HFFc6 (cell line): ENCODE measurements around the gene ABCC5. TPM values are rescaled to one million over a fixed set of nuclear protein-coding genes. Genes with fewer than 3 reads are reported as not detected.

ENCODE experiments used
- DNase-seq: peaks from one replicate; pipeline ENCODE4 v3.0.0-alpha.2; 2018
- H3K27ac Mint-ChIP-seq: 2 replicates; pipeline ENCODE4 v1.8.0; 2020; ENCODE audit warnings: mild to moderate bottlenecking, mixed read lengths
- H3K27me3 Mint-ChIP-seq: 2 replicates; pipeline ENCODE4 v1.8.0; 2021; ENCODE audit warnings: mild to moderate bottlenecking, moderate library complexity, mixed read lengths; ENCODE audit not compliant: insufficient read depth
- H3K36me3 Mint-ChIP-seq: 2 replicates; pipeline ENCODE4 v1.8.0; 2021; ENCODE audit warnings: low read depth, mixed read lengths
- H3K4me1 Mint-ChIP-seq: 2 replicates; pipeline ENCODE4 v1.8.0; 2020; ENCODE audit warnings: low read depth, mixed read lengths
- H3K4me3 Mint-ChIP-seq: 2 replicates; pipeline ENCODE4 v1.8.0; 2020; ENCODE audit warnings: mild to moderate bottlenecking, moderate library complexity, mixed read lengths
- H3K9me3 Mint-ChIP-seq: 2 replicates; pipeline ENCODE4 v1.8.0; 2020; ENCODE audit warnings: mild to moderate bottlenecking, mixed read lengths
- total RNA-seq, 6 experiments: library from RNA; stranded (reverse); fragmentation: NEBNext Ultra II Directional; extraction: Animal tissue kit (Norgen Biotek cat#: 25700); gene quantifications; 2 replicates in 1 of 6; 3 replicates in 5 of 6; pipeline ENCODE4 v1.2.3, GENCODE V29; 2021
- TF ChIP-seq, protein P1 (sequence below): fragments of 200-600 bp; sonication (generic); IDR thresholded peaks from 2 replicates; pipeline ENCODE4 v1.5.0; 2021; ENCODE audit warnings: antibody characterized with exemption, mild to moderate bottlenecking

ABCC5 gene
- total RNA-seq, 6 experiments from 2014 or later = 16.6 to 19.6 (median 17.4) TPM

DNA sequence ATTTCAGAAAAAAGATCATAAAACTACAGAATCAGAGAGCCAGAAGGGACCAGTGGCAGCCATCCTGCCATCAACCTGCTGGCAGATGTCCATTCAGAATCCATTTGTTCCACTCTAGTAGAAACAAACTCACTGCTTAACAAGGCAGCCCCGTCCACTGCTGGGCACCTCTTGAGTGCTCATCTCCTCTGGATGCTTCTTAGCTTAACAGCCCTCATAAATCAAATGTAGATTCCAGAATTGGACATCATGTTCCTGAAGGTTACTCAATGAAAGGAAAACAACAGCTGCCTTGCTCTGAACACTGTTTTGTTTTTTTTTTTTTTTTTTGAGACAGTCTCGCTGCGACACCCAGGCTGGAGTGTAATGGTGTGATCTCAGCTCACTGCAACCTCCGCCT is 37.3 kb downstream of the ABCC5 start:
- Mint-ChIP-seq H3K27me3 (no peaks in the 10 kb centered on the region; the same call in 1 of the 2 replicates), H3K4me3 (no peak overlapping the region), H3K36me3 (peaks cover 48% of the 10 kb centered on the region), H3K9me3 (no peaks in the 10 kb centered on the region), H3K27ac (no peak overlapping the region; the same call in 1 of the 2 replicates), H3K4me1 (peaks cover 26% of the 10 kb centered on the region)
- DNase-seq = no peak
- TF ChIP-seq, protein P1, sequence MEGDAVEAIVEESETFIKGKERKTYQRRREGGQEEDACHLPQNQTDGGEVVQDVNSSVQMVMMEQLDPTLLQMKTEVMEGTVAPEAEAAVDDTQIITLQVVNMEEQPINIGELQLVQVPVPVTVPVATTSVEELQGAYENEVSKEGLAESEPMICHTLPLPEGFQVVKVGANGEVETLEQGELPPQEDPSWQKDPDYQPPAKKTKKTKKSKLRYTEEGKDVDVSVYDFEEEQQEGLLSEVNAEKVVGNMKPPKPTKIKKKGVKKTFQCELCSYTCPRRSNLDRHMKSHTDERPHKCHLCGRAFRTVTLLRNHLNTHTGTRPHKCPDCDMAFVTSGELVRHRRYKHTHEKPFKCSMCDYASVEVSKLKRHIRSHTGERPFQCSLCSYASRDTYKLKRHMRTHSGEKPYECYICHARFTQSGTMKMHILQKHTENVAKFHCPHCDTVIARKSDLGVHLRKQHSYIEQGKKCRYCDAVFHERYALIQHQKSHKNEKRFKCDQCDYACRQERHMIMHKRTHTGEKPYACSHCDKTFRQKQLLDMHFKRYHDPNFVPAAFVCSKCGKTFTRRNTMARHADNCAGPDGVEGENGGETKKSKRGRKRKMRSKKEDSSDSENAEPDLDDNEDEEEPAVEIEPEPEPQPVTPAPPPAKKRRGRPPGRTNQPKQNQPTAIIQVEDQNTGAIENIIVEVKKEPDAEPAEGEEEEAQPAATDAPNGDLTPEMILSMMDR = no peak

DNA sequence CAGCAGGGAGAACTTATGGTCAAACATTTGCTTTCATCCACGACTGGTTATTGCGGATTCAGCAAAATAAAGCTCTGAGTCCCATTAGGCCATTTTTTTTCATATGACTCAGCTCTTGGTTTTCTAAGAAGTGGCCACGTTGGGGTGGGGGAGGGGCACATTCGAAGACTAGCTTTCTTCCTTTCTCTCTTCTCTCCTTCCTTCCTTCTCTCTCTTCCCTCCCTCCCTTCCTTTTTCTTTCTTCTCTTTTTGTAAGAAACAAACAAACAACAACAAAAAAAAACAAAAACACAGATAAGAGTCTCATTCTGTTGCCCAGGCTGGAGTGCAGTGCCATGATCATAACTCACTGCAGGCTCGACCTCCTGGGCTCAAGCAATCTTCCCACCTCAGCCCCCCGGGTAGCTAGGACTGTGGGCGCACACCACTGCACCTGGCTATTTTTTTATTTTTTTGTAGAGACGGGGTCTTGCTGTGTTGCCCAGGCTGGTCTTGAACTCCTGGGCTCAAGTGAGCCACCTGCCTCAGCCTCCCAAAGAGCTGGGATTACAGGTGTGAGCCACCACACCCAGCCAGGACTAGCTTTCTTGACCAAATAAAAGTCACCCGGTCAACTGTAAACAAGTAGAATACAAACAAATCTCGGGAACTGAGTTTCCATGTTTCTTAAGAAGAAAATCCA is 41.6 kb downstream of the ABCC5 start:
- Mint-ChIP-seq H3K27ac (no peak overlapping the region), H3K4me1 (peaks cover 16% of the 10 kb centered on the region), H3K36me3 (peaks cover 52% of the 10 kb centered on the region), H3K4me3 (no peak overlapping the region), H3K9me3 (no peaks in the 10 kb centered on the region), H3K27me3 (peaks cover 3% of the 10 kb centered on the region)
- DNase-seq = no peak
- TF ChIP-seq, protein P1 = no peak

DNA sequence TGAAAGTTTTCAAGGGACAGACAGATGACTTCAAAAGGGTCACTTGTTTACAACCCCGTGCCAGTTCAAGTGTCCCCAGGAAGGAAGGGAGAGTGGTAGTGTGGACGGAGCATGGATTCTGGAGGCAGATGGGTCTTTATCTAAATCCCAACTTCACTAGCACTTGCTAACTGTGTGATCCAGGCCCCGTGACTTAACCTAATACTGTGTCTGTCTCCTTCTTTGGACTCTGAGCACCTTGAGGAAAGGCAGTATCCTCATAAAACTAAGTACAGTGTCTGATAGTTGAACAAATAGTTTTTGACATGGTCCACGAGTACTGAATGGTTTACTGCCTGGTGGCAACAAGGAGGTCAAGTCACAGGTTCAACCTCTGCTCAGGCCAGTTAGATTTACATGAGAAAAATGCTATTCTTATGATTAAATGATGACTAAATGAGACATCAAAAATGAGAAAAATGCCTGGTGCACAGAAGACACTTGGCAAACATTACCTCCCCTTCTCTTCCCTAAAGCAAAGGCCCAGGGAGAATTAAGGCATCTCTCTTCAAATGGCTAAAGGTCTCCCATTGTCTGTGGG is 48.9 kb downstream of the ABCC5 start:
- TF ChIP-seq, protein P1 = no peak
- Mint-ChIP-seq H3K9me3 (no peaks in the 10 kb centered on the region), H3K27me3 (peaks cover 3% of the 10 kb centered on the region), H3K27ac (peak overlapping the region; percentile 48), H3K4me1 (peaks cover 21% of the 10 kb centered on the region), H3K4me3 (no peak overlapping the region), H3K36me3 (peaks cover 28% of the 10 kb centered on the region)
- DNase-seq = peak; percentile 17

DNA sequence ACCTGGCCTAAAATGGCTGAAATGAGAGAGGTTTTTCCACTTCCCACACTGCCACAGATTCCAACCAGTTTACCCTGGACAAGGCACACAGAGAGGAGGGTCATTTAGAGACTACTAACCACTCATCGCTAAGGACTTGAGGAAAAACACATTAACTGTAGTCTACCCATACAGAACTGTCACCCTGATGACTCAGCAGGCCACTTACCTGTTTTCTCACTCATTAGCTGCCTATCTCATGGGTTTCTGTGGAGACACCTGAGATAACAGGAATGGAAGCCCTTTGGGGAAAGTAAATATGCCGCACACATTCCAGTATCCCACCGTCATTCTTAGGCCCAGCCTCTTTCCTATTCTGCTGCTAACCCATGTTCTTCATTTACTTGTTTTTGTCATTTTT is 50.0 kb downstream of the ABCC5 start:
- H3K4me3 Mint-ChIP-seq = no peak overlapping the region
- peaks cover 3% of the 10 kb centered on the region for H3K27me3 Mint-ChIP-seq
- H3K27ac Mint-ChIP-seq = no peak overlapping the region
- TF ChIP-seq, protein P1 = no peak
- H3K36me3 Mint-ChIP-seq = peaks cover 24% of the 10 kb centered on the region
- peaks cover 21% of the 10 kb centered on the region for H3K4me1 Mint-ChIP-seq
- no peak for DNase-seq
- no peaks in the 10 kb centered on the region for H3K9me3 Mint-ChIP-seq

DNA sequence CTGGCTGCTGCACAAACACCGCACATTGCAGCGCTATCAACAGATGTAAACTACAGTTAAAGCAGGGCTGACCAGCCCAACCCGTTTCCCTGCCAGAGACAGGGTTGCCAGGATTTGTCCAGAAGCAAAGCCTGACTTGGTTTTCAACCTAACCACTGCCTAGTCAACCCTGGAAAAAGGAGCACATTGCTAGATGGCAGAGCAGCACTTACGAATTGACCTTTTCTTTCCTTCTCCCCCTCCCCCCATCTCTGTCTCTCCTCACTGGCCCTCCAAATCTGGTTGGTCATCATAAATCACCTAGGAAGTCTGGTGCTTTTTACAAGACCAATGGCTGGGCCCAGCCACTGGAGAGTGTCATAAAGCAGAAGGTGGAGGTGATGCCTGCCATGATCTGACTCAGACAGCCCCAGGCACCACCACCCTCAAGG is 51.3 kb downstream of the ABCC5 start:
- TF ChIP-seq, protein P1 = no peak
- no peaks in the 10 kb centered on the region for H3K9me3 Mint-ChIP-seq
- peaks cover 21% of the 10 kb centered on the region for H3K4me1 Mint-ChIP-seq
- H3K27ac Mint-ChIP-seq = no peak overlapping the region
- peaks cover 1% of the 10 kb centered on the region for H3K27me3 Mint-ChIP-seq
- DNase-seq = no peak
- H3K36me3 Mint-ChIP-seq = peaks cover 16% of the 10 kb centered on the region
- no peak overlapping the region for H3K4me3 Mint-ChIP-seq
